Hepatocyte (in vitro differentiated cells): ENCODE results near the gene LDB2. TPM values are rescaled to one million over a fixed set of nuclear protein-coding genes. Genes with fewer than 3 reads are reported as not detected.

Experiments used
- DNase-seq: peaks from one replicate; pipeline ENCODE4 v3.0.0-alpha.2; 2016; ENCODE audit warnings: low spot score
- H2AFZ ChIP-seq: fragments of 200-600 bp; sonication (generic); 2 replicates; pipeline ENCODE4 v1.6.0; 2016; ENCODE audit warnings: antibody characterized with exemption, mild to moderate bottlenecking
- H3K27ac ChIP-seq: fragments of 200-600 bp; sonication (generic); 2 replicates; pipeline ENCODE4 v1.5.1; 2016; ENCODE audit warnings: mild to moderate bottlenecking
- H3K27me3 ChIP-seq: fragments of 200-600 bp; sonication (generic); 2 replicates; pipeline ENCODE4 v1.6.1; 2016
- H3K36me3 ChIP-seq: fragments of 200-600 bp; sonication (generic); replicated peaks from 2 replicates; pipeline ENCODE4 v1.5.1; 2016; ENCODE audit warnings: low read depth; ENCODE audit not compliant: insufficient read depth
- H3K4me1 ChIP-seq: fragments of 200-600 bp; sonication (generic); 2 replicates; pipeline ENCODE4 v1.5.1; 2016; ENCODE audit warnings: mild to moderate bottlenecking, moderate library complexity; ENCODE audit not compliant: insufficient read depth
- H3K4me2 ChIP-seq: fragments of 200-600 bp; sonication (generic); 2 replicates; pipeline ENCODE4 v1.6.0; 2016
- H3K4me3 ChIP-seq: fragments of 200-600 bp; sonication (generic); 2 replicates; pipeline ENCODE4 v1.5.1; 2016; ENCODE audit warnings: mild to moderate bottlenecking
- H3K79me2 ChIP-seq: fragments of 200-600 bp; sonication (generic); 2 replicates; pipeline ENCODE4 v1.6.0; 2017; ENCODE audit warnings: mild to moderate bottlenecking
- H3K9me2 ChIP-seq: fragments of 200-600 bp; sonication (generic); replicated peaks from 2 replicates; pipeline ENCODE4 v1.6.0; 2017; ENCODE audit warnings: mild to moderate bottlenecking; ENCODE audit not compliant: insufficient read depth
- H3K9me3 ChIP-seq: fragments of 200-600 bp; sonication (generic); 2 replicates; pipeline ENCODE4 v1.5.1; 2016; ENCODE audit warnings: low read depth, mild to moderate bottlenecking
- H4K20me1 ChIP-seq: fragments of 200-600 bp; sonication (generic); 2 replicates; pipeline ENCODE4 v1.6.0; 2016; ENCODE audit warnings: mild to moderate bottlenecking; ENCODE audit not compliant: insufficient read depth, poor library complexity, severe bottlenecking
- EZH2 ChIP-seq: fragments of 200-600 bp; sonication (generic); IDR thresholded peaks from 2 replicates; pipeline ENCODE4 v1.6.1; 2016; ENCODE audit warnings: antibody characterized with exemption, mild to moderate bottlenecking, borderline replicate concordance
- EZH2phosphoT487 ChIP-seq: fragments of 200-600 bp; sonication (generic); IDR thresholded peaks from one replicate; pipeline ENCODE4 v1.6.1; 2018; ENCODE audit warnings: antibody characterized with exemption, mild to moderate bottlenecking, low read depth, moderate library complexity; ENCODE audit not compliant: unreplicated experiment, severe bottlenecking
- WGBS: methylation state at CpG from one replicate; pipeline ENCODE4 v1.1.6; 2016; ENCODE audit warnings: low lambda C conversion rate; ENCODE audit errors: missing lambda C conversion rate; 5-methylcytosine and 5-hydroxymethylcytosine counted together
- polyA plus RNA-seq: library from polyadenylated mRNA; unstranded; fragments of >200 nt; fragmentation: Nextera tagmentation; extraction: Ambion mirVana; gene quantifications from 2 replicates; pipeline ENCODE4 v1.2.1, GENCODE V29; 2016
- total RNA-seq: library from RNA; depleted of rRNA; stranded (reverse); fragments of >200 nt; gene quantifications from 2 replicates; pipeline ENCODE4 v1.2.3, GENCODE V29; 2014
- TF ChIP-seq, protein P1 (sequence below): fragments of 200-600 bp; sonication (generic); IDR thresholded peaks from 2 replicates; pipeline ENCODE4 v1.5.1; 2016; ENCODE audit warnings: antibody characterized with exemption, mild to moderate bottlenecking; ENCODE audit not compliant: poor library complexity

The LDB2 gene
- total and polyA plus RNA-seq, 2 experiments from 2014 or later, result 8.7 to 20.3 TPM

DNA sequence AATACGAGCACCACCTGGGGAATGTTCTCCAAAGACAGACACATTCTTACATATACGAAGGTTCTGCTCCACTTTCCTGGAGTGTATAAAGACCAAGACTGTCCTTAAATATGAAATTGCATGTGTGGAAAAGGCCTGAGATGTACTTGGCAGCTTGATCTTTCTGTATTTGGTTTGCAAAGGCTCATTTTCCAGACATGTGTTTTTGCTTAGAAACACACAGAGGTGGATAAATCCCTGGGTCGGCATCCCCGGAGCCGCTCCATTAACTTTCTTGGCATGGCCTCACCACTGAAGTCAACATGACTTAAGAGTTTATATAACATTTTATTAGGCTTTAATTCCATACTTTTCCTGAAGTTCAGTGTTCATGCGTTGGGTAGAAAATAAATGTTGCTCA lies 239.4 kb downstream of the LDB2 start:
- H3K4me2 ChIP-seq, result no peak overlapping the region
- H3K27ac ChIP-seq, result peak overlapping the region; percentile 78
- no peaks in the 10 kb centered on the region for H3K27me3 ChIP-seq
- no peaks in the 10 kb centered on the region for H4K20me1 ChIP-seq
- H3K4me1 ChIP-seq, result peaks cover 16% of the 10 kb centered on the region
- H3K4me3 ChIP-seq, result no peak overlapping the region
- no peaks in the 10 kb centered on the region for H3K9me3 ChIP-seq
- WGBS, result 55% methylated on average over 6 of the region's 6 CpGs
- no peaks in the 10 kb centered on the region for H3K36me3 ChIP-seq
- no peak overlapping the region for H2AFZ ChIP-seq
- peak; percentile 48 for DNase-seq
- H3K9me2 ChIP-seq, result no peaks in the 10 kb centered on the region
- TF ChIP-seq, protein P1, sequence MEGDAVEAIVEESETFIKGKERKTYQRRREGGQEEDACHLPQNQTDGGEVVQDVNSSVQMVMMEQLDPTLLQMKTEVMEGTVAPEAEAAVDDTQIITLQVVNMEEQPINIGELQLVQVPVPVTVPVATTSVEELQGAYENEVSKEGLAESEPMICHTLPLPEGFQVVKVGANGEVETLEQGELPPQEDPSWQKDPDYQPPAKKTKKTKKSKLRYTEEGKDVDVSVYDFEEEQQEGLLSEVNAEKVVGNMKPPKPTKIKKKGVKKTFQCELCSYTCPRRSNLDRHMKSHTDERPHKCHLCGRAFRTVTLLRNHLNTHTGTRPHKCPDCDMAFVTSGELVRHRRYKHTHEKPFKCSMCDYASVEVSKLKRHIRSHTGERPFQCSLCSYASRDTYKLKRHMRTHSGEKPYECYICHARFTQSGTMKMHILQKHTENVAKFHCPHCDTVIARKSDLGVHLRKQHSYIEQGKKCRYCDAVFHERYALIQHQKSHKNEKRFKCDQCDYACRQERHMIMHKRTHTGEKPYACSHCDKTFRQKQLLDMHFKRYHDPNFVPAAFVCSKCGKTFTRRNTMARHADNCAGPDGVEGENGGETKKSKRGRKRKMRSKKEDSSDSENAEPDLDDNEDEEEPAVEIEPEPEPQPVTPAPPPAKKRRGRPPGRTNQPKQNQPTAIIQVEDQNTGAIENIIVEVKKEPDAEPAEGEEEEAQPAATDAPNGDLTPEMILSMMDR, result no peak
- TF ChIP-seq EZH2, result no peak
- no peak for TF ChIP-seq EZH2phosphoT487
- H3K79me2 ChIP-seq, result no peaks in the 10 kb centered on the region

DNA sequence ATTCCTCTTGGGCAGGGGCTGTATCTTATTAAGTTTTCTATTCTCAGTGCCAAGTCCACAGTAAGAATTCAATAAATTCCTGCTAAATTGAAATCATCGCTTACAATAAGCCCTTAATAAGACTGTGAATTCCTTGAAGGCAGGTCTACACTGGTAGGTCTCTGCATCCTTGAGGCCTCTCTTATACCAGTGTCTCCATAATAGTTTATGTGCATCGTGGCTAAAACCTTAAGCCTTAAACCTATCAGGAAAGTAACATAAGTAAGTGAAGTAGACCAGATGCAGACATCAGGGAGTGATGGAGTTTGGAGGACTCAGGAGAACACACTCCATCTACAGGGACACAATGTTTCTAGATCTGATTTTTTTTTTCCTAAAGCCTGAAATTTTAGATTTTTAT lies 240.3 kb downstream of the LDB2 start:
- H3K4me1 ChIP-seq, result peaks cover 16% of the 10 kb centered on the region
- H3K4me2 ChIP-seq, result no peak overlapping the region
- no peaks in the 10 kb centered on the region for H3K36me3 ChIP-seq
- WGBS, result 59% methylated on average over 2 of the region's 2 CpGs
- no peak overlapping the region for H3K4me3 ChIP-seq
- DNase-seq, result no peak
- H3K79me2 ChIP-seq, result no peaks in the 10 kb centered on the region
- H3K9me2 ChIP-seq, result no peaks in the 10 kb centered on the region
- no peak overlapping the region for H2AFZ ChIP-seq
- H3K27ac ChIP-seq, result peak overlapping the region; percentile 78
- no peaks in the 10 kb centered on the region for H3K9me3 ChIP-seq
- H3K27me3 ChIP-seq, result no peaks in the 10 kb centered on the region
- no peak for TF ChIP-seq EZH2
- TF ChIP-seq, protein P1, result no peak
- no peak for TF ChIP-seq EZH2phosphoT487
- no peaks in the 10 kb centered on the region for H4K20me1 ChIP-seq

DNA sequence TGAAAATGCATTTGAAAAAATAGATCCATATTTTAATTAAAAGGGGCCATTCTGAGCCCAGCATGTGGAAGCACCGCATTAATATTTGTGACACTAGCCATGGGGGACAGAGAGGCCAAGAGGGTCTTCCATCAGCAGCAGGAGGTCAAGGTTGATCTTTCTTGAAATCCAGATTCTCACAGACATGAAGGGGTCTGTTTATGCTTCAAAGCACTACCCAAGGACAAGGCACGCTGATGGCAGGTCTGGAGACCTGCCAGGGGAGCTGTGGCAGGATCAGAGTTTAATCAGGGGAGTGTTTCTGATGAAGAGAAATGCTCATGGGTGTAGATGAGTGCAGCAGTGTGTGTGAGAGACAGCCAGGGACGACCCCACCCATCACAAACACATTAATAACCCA lies 243.3 kb downstream of the LDB2 start:
- Histone ChIP-seq H3K27me3 (no peaks in the 10 kb centered on the region), H3K4me2 (no peak overlapping the region), H3K79me2 (no peaks in the 10 kb centered on the region), H3K9me3 (no peaks in the 10 kb centered on the region), H3K4me3 (no peak overlapping the region), H2AFZ (no peak overlapping the region), H3K9me2 (no peaks in the 10 kb centered on the region), H3K36me3 (no peaks in the 10 kb centered on the region), H4K20me1 (no peaks in the 10 kb centered on the region), H3K27ac (no peak overlapping the region), H3K4me1 (peaks cover 15% of the 10 kb centered on the region)
- no peak for DNase-seq
- TF ChIP-seq EZH2phosphoT487 (no peak), EZH2 (no peak)
- TF ChIP-seq, protein P1, result no peak
- WGBS, result 65% methylated on average over 3 of the region's 3 CpGs
